Myocyte (in vitro differentiated cells): ENCODE results near the gene KLK8. TPM values are rescaled to one million over a fixed set of nuclear protein-coding genes. Genes with fewer than 3 reads are reported as not detected.
A peak's percentile ranks its signal among the peaks of the same experiment; 100 is the strongest.

Experiments used
- DNase-seq: peaks from one replicate; pipeline ENCODE4 v3.0.0-alpha.2; 2012; ENCODE audit warnings: low read depth
- polyA plus RNA-seq: library from polyadenylated mRNA; unstranded; fragments of >200 nt; gene quantifications from one replicate; pipeline ENCODE4 v1.2.1, GENCODE V29; 2012; ENCODE audit warnings: missing spikeins
- total RNA-seq: library from RNA; depleted of rRNA; stranded (reverse); fragments of >200 nt; gene quantifications from 2 replicates; pipeline ENCODE4 v1.2.3, GENCODE V29; 2014

KLK8 gene
- total RNA-seq = not detected in 2 replicates
- not detected for polyA plus RNA-seq

GRCh38 chr19:51001515-51001914 is at the start of gene KLK8:
KLK8 (minus strand) TSS chr19:51001604; CDS start chr19:51001167, 437 bp downstream.
- no peak for DNase-seq

GRCh38 chr19:51047031-51047335 is 45.6 kb upstream of the KLK8 start:
- no peak for DNase-seq

- no peak for DNase-seq
Observed at GRCh38 chr19:51044327-51044726, 42.9 kb upstream of the KLK8 start.

- no peak for DNase-seq
Observed at GRCh38 chr19:51043497-51043896, 42.1 kb upstream of the KLK8 start.

GRCh38 chr19:51040151-51040550 is 38.7 kb upstream of the KLK8 start:
- DNase-seq = no peak

- no peak for DNase-seq
Observed at GRCh38 chr19:51036519-51036918, 35.1 kb upstream of the KLK8 start.

GRCh38 chr19:51034704-51035103 is 33.3 kb upstream of the KLK8 start, which contains the start of gene KLK12:
KLK12 (minus strand) TSS chr19:51035002; CDS start chr19:51034621, 381 bp downstream.
- DNase-seq = no peak

GRCh38 chr19:51031880-51032225 is 30.4 kb upstream of the KLK8 start:
- DNase-seq = no peak

GRCh38 chr19:51031220-51031879 is 29.9 kb upstream of the KLK8 start:
- no peak for DNase-seq

GRCh38 chr19:51030631-51031030 is 29.2 kb upstream of the KLK8 start:
- no peak for DNase-seq

- DNase-seq = no peak
Observed at GRCh38 chr19:51029718-51030117, 28.3 kb upstream of the KLK8 start.

GRCh38 chr19:51027873-51028272 is 26.5 kb upstream of the KLK8 start:
- DNase-seq = no peak

- DNase-seq = no peak
Observed at GRCh38 chr19:51027126-51027806, 25.9 kb upstream of the KLK8 start.

GRCh38 chr19:51026554-51026831 is 25.1 kb upstream of the KLK8 start, which contains the start of gene KLK11:
KLK11 (minus strand) TSS chr19:51026616; CDS start chr19:51025631, 985 bp downstream.
- DNase-seq = no peak

- no peak for DNase-seq
Observed at GRCh38 chr19:51025809-51026553, 24.6 kb upstream of the KLK8 start.

- no peak for DNase-seq
Observed at GRCh38 chr19:51025401-51025800, 24.0 kb upstream of the KLK8 start.

- no peak for DNase-seq
Observed at GRCh38 chr19:51024924-51025323, 23.5 kb upstream of the KLK8 start.

GRCh38 chr19:51023946-51024345 is 22.5 kb upstream of the KLK8 start:
- DNase-seq = no peak

- no peak for DNase-seq
Observed at GRCh38 chr19:51022526-51022925, 21.1 kb upstream of the KLK8 start.

- peak; percentile 44 for DNase-seq
Observed at GRCh38 chr19:51020988-51021651, 19.7 kb upstream of the KLK8 start.

GRCh38 chr19:51019544-51019925 is 18.1 kb upstream of the KLK8 start, which contains the start of gene KLK10:
KLK10 (minus strand) TSS chr19:51019709; CDS start chr19:51019130, 579 bp downstream.
- no peak for DNase-seq
